Retina (tissue), 1 donor: ENCODE measurements around the gene HOXA4.

Experiments used
- DNase-seq: peaks from one replicate; pipeline ENCODE4 v3.0.0-alpha.2; 2016

The HOXA4 gene

GRCh38 chr7:27102581-27103442 lies 27.7 kb downstream of the HOXA4 start, which contains the start of gene HOXA2:
HOXA2 (minus strand) TSS chr7:27102683; CDS start chr7:27102500, 183 bp downstream.
- peak; percentile 59 for DNase-seq

GRCh38 chr7:27101957-27102580 lies 28.5 kb downstream of the HOXA4 start:
- DNase-seq, result peak; percentile 75

GRCh38 chr7:27101171-27101956 lies 29.2 kb downstream of the HOXA4 start:
- DNase-seq, result peak; percentile 80

GRCh38 chr7:27100694-27101170 lies 29.8 kb downstream of the HOXA4 start:
- no peak for DNase-seq

GRCh38 chr7:27099453-27100370 lies 30.8 kb downstream of the HOXA4 start:
- DNase-seq, result peak; percentile 24

- peak; percentile 74 for DNase-seq
These were observed 31.7 kb downstream of the HOXA4 start for GRCh38 chr7:27098578-27099451.

- DNase-seq, result peak; percentile 72
These were observed 32.6 kb downstream of the HOXA4 start for GRCh38 chr7:27097686-27098577.

- peak; percentile 40 for DNase-seq
These were observed 33.6 kb downstream of the HOXA4 start for GRCh38 chr7:27096768-27097514.

- DNase-seq, result peak; percentile 70
These were observed 34.4 kb downstream of the HOXA4 start, which contains the start of gene HOXA1 for GRCh38 chr7:27095897-27096767. HOXA1 (minus strand) TSS chr7:27096000; CDS start chr7:27095912, 88 bp downstream.

- peak; percentile 49 for DNase-seq
These were observed 35.3 kb downstream of the HOXA4 start for GRCh38 chr7:27095050-27095896.

GRCh38 chr7:27094304-27095049 lies 36.1 kb downstream of the HOXA4 start:
- peak; percentile 40 for DNase-seq

GRCh38 chr7:27093184-27093895 lies 37.2 kb downstream of the HOXA4 start:
- DNase-seq, result peak; percentile 23

GRCh38 chr7:27092819-27093110 lies 37.8 kb downstream of the HOXA4 start:
- DNase-seq, result no peak

GRCh38 chr7:27091941-27092818 lies 38.4 kb downstream of the HOXA4 start:
- DNase-seq, result peak; percentile 47

- DNase-seq, result no peak
These were observed 39.5 kb downstream of the HOXA4 start for GRCh38 chr7:27091105-27091504.
